AG10803 (cell line): ENCODE results near the gene CRTAC1.

Experiments used
- DNase-seq: peaks from one replicate; pipeline ENCODE4 v3.0.0; 2010; ENCODE audit warnings: low read depth
- H3K4me3 ChIP-seq: 2 replicates; pipeline ENCODE4 v1.5.1; 2011; ENCODE audit warnings: mild to moderate bottlenecking, low read length, control low read depth
- CTCF ChIP-seq: conservative IDR thresholded peaks from 2 replicates; pipeline ENCODE4 v1.5.1; 2011; ENCODE audit warnings: mild to moderate bottlenecking, low read length, control low read depth, inconsistent platforms

CRTAC1 gene

GRCh38 chr10:98030093-98030821 lies at the start of gene CRTAC1:
CRTAC1 (minus strand) TSS chr10:98030621; CDS start chr10:98030472, 149 bp downstream.
- no peak within 1 kb of the TSS for H3K4me3 ChIP-seq
- peak; percentile 9 for DNase-seq
- TF ChIP-seq CTCF = no peak

- no peak overlapping the region for H3K4me3 ChIP-seq
- no peak for DNase-seq
- TF ChIP-seq CTCF = no peak
Measured at GRCh38 chr10:98078774-98079173, 48.4 kb upstream of the CRTAC1 start.

DNA sequence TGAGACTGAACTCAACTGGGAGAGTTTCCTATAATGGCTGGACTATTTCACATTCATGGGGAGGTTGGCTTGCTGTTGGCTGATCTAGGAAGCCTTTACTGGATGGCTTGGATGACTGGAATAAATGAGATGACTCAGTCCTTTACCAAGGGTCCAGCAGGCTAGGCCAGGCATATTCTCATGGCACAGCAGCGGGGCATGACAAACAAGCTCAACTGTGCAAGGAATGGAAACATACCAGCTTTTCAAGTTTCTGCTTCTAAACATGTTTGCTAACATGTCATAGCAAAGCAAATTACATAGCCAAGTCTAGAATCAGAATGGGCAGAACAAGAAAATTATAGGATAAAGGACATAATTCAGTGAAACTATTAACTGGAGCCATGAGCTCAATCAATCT lies 46.8 kb upstream of the CRTAC1 start:
- no peak for DNase-seq
- TF ChIP-seq CTCF = no peak

GRCh38 chr10:98076086-98076485 lies 45.7 kb upstream of the CRTAC1 start:
- no peak overlapping the region for H3K4me3 ChIP-seq
- no peak for TF ChIP-seq CTCF
- no peak for DNase-seq

More for the DNA sequence above, 46.8 kb upstream of the CRTAC1 start:
- H3K4me3 ChIP-seq = no peak overlapping the region

GRCh38 chr10:98074315-98074911 lies 44.0 kb upstream of the CRTAC1 start:
- DNase-seq = no peak
- TF ChIP-seq CTCF = no peak
- H3K4me3 ChIP-seq = no peak overlapping the region

- no peak overlapping the region for H3K4me3 ChIP-seq
- no peak for TF ChIP-seq CTCF
- no peak for DNase-seq
Measured at GRCh38 chr10:98067165-98067564, 36.7 kb upstream of the CRTAC1 start.

DNA sequence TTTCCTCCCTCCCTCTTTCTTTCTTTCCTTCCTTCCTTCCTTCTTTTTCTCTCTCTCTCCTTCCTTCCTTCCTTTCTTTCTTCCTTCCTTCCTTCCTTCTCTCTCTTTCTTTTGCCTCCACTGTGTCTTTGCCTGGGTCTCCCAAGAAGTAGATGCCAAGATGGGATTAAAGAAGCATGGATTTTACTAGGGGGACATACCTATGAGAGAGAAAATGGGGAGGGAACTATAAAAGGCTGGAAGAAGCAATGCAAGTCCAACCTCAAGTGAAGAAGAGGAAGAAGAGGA lies 33.3 kb upstream of the CRTAC1 start:
- TF ChIP-seq CTCF = no peak
- DNase-seq = no peak
- H3K4me3 ChIP-seq = no peak overlapping the region
